Neural crest cell (in vitro differentiated cells): ENCODE results near the gene ARHGEF2. TPM values are rescaled to one million over a fixed set of nuclear protein-coding genes. Genes with fewer than 3 reads are reported as not detected.

ENCODE experiments used
- DNase-seq: peaks from one replicate; pipeline ENCODE4 v3.0.0; 2021; ENCODE audit warnings: low read depth, mixed read lengths, low spot score
- H3K27ac Mint-ChIP-seq: one replicate; pipeline ENCODE4 v1.8.0; 2021; ENCODE audit warnings: mild to moderate bottlenecking, mixed read lengths; ENCODE audit not compliant: unreplicated experiment
- H3K27me3 Mint-ChIP-seq: 2 replicates; pipeline ENCODE4 v1.8.0; 2021; ENCODE audit warnings: low read depth, mild to moderate bottlenecking, mixed read lengths
- H3K36me3 Mint-ChIP-seq: 2 replicates; pipeline ENCODE4 v1.8.0; 2021; ENCODE audit warnings: low read depth, mild to moderate bottlenecking, mixed read lengths
- H3K4me1 Mint-ChIP-seq: 2 replicates; pipeline ENCODE4 v1.8.0; 2021; ENCODE audit warnings: mixed read lengths
- H3K4me3 Mint-ChIP-seq: one replicate; pipeline ENCODE4 v1.8.0; 2021; ENCODE audit warnings: mild to moderate bottlenecking, mixed read lengths
- H3K9me3 Mint-ChIP-seq: 2 replicates; pipeline ENCODE4 v1.8.0; 2021; ENCODE audit warnings: mixed read lengths
- total RNA-seq: library from RNA; stranded (reverse); gene quantifications from 2 replicates; pipeline ENCODE4 v1.2.1, GENCODE V29; 2021
- TF ChIP-seq, protein P1 (sequence below): fragments of 200-600 bp; sonication (generic); conservative IDR thresholded peaks from 2 replicates; pipeline ENCODE4 v1.5.0; 2021; ENCODE audit warnings: antibody characterized with exemption, mild to moderate bottlenecking

ARHGEF2 gene
- total RNA-seq, 1 donor from 2014 or later: 97.6 TPM

DNA sequence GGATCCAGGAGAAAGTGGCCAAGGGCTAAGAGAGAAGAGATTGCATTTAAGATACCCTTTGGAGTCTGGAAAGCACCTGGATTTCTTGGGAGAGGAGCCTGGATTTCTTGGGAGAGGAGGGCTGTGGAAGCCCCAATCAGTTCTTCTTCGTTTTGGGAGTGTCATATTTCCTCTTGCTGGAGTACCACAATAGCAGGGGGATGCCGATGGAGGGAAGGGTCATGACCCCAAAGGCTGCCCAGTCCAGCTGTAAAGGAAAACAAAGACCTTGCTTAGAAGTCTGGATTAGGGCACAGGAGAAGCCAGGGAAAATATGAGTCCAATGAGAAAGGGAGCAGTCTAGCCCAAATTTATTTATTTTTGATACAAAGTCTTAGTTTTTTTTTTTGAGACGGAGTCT lies 31.1 kb upstream of the ARHGEF2 start:
- Mint-ChIP-seq H3K4me3 (peak overlapping the region; percentile 42), H3K9me3 (no peaks in the 10 kb centered on the region), H3K4me1 (peaks cover 46% of the 10 kb centered on the region), H3K36me3 (peaks cover 32% of the 10 kb centered on the region), H3K27me3 (no peaks in the 10 kb centered on the region), H3K27ac (no peak overlapping the region)
- TF ChIP-seq, protein P1, sequence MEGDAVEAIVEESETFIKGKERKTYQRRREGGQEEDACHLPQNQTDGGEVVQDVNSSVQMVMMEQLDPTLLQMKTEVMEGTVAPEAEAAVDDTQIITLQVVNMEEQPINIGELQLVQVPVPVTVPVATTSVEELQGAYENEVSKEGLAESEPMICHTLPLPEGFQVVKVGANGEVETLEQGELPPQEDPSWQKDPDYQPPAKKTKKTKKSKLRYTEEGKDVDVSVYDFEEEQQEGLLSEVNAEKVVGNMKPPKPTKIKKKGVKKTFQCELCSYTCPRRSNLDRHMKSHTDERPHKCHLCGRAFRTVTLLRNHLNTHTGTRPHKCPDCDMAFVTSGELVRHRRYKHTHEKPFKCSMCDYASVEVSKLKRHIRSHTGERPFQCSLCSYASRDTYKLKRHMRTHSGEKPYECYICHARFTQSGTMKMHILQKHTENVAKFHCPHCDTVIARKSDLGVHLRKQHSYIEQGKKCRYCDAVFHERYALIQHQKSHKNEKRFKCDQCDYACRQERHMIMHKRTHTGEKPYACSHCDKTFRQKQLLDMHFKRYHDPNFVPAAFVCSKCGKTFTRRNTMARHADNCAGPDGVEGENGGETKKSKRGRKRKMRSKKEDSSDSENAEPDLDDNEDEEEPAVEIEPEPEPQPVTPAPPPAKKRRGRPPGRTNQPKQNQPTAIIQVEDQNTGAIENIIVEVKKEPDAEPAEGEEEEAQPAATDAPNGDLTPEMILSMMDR: no peak
- no peak for DNase-seq

DNA sequence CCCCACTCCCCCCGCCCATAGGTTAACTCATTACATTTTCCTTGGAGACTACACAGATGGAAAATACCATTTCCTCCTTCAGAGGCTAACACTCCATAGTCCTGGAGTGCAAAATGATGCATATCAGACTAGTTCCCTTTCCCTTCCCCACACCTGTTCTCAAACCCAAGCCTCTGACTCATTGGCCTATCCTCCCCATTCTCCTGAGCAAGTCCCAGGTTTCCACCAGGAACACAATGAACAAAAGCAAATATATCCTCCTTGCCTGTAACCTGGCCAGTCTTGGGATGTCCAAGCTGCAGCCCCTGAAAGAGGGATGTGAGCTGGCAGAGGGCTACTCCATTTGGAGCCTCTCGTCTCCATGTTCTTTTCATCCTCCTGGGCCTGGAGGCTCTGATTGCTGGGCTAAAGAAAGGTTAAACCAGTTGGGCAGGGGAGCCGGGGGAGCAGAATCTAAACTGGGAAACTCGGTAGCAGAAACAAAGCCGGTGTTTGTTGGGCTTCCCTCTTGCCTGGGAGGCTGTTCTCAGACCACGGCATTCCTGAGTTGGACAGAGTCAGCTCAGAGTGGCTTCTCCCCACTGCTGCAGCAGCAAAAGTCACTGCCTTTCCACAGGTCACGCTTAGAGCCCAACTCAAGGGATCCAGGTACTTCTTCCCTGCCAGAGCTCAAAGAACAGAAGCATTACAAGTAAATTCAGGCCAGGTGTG lies 28.5 kb upstream of the ARHGEF2 start:
- TF ChIP-seq, protein P1: no peak
- Mint-ChIP-seq H3K4me3 (peak overlapping the region; percentile 56), H3K27ac (peak overlapping the region; percentile 85), H3K4me1 (peaks cover 47% of the 10 kb centered on the region), H3K9me3 (no peaks in the 10 kb centered on the region), H3K27me3 (no peaks in the 10 kb centered on the region), H3K36me3 (peaks cover 23% of the 10 kb centered on the region)
- DNase-seq: no peak

DNA sequence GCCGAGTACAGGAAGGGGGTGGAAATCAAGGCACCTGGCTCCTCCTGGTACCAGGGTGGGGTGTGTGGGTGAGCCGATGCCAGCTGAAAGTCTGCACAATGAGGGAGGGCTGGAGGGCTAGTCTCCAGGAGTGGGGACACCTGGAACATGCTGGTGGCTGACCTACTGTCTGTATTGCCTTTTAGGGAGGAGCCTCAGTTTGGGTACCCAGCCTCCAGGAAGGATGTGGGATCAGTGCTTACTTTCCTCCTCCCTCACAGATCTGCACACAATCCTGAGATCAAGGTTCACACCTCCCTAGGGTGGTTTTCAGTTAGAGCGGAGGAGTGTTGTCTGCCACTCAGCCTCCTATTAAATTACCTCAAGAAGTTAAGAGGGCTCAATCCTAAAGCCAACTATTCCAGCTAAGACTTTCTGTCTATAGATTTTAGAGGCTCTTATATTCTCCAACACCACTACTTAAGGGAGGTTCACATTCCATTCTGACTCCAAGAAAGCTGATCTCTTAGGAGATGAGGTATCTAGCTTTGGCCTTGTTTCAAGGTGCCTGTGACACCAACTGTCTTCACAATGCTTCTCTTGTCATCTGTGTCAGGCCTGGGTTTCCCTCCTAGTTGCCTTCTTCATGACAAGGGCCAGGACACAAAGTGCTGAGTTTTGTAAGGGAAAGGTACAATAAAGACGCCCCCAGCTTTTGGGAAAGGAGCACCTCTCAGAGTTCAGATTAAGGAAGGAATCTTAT lies 26.7 kb upstream of the ARHGEF2 start:
- Mint-ChIP-seq H3K36me3 (peaks cover 9% of the 10 kb centered on the region), H3K9me3 (no peaks in the 10 kb centered on the region), H3K4me1 (peaks cover 42% of the 10 kb centered on the region), H3K27ac (no peak overlapping the region), H3K4me3 (no peak overlapping the region), H3K27me3 (no peaks in the 10 kb centered on the region)
- TF ChIP-seq, protein P1: no peak
- DNase-seq: no peak

DNA sequence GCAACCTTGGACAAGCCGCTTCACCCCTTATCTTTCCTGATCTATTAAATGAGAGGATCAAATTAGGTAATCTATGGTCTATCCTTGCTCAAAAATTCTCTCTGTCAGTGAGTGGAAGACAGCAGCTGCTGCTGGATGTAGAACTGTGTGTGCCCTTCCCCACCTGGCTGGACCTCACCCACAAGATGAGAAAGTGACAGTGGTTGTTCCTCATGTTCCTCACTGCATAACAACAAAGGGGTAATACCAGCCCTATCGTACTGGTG lies 25.5 kb upstream of the ARHGEF2 start:
- Mint-ChIP-seq H3K4me1 (peaks cover 33% of the 10 kb centered on the region), H3K27ac (no peak overlapping the region), H3K27me3 (no peaks in the 10 kb centered on the region), H3K36me3 (peaks cover 5% of the 10 kb centered on the region), H3K4me3 (no peak overlapping the region), H3K9me3 (no peaks in the 10 kb centered on the region)
- DNase-seq: no peak
- TF ChIP-seq, protein P1: no peak

DNA sequence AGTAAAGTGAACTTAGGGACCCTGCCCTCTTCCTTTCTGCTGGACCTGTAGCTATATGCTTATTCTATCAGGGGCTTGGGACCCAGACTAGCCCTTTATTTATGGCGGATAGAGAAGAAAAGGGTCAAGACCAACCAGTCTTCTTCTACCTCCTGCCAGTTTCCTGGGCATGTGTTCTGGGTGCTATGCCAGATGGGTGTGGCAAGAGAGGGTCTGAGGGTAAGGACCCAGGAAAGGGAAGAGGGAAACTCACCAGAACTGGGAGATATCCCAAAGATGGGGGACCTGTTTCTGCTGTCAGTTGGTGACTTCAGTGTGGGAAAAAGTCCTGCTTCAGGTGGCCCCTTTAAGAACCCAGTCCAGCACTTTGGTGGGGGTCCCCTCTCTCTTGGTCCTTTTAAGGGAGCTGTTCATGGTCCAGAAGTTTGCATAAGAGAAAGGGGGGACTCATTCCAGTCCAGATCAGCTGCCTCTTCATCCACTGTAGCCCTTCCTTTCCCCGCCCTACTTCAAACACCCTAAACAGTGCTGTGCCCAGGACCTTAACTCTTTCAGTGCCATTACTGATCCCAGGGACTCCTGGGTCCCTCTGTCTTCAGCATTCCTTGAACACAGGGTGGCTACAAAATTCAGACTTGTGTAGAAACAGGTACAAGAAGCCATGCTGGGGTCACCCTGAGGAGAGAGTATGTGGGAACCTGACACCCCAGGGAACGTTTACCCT lies 24.0 kb upstream of the ARHGEF2 start:
- H3K4me3 Mint-ChIP-seq: no peak overlapping the region
- TF ChIP-seq, protein P1: no peak
- no peaks in the 10 kb centered on the region for H3K27me3 Mint-ChIP-seq
- no peaks in the 10 kb centered on the region for H3K9me3 Mint-ChIP-seq
- DNase-seq: no peak
- H3K36me3 Mint-ChIP-seq: no peaks in the 10 kb centered on the region
- H3K4me1 Mint-ChIP-seq: peaks cover 27% of the 10 kb centered on the region
- H3K27ac Mint-ChIP-seq: no peak overlapping the region
